GM21390 (cell line): ENCODE measurements around the gene EXOC4.

ENCODE experiments used
- ATAC-seq: cut with Tn5 transposase; IDR thresholded peaks from one replicate; pipeline ENCODE4 v1.9.1; 2021; ENCODE audit not compliant: unreplicated experiment

The EXOC4 gene

GRCh38 chr7:133815611-133816210, 562.8 kb downstream of the EXOC4 start:
- no peak for ATAC-seq

GRCh38 chr7:133819695-133820094, 566.8 kb downstream of the EXOC4 start:
- ATAC-seq = no peak

- ATAC-seq = no peak
These were observed 567.7 kb downstream of the EXOC4 start for GRCh38 chr7:133820584-133820983.

GRCh38 chr7:133821171-133821570, 568.3 kb downstream of the EXOC4 start:
- no peak for ATAC-seq

- no peak for ATAC-seq
These were observed 569.2 kb downstream of the EXOC4 start for GRCh38 chr7:133822001-133822641.

GRCh38 chr7:133822868-133823552, 570.1 kb downstream of the EXOC4 start:
- no peak for ATAC-seq

GRCh38 chr7:133824132-133824531, 571.3 kb downstream of the EXOC4 start:
- ATAC-seq = no peak

GRCh38 chr7:133827707-133828623, 575.1 kb downstream of the EXOC4 start:
- peak; percentile 84 for ATAC-seq

GRCh38 chr7:133828906-133829305, 576.0 kb downstream of the EXOC4 start:
- ATAC-seq = no peak

- ATAC-seq = no peak
These were observed 576.5 kb downstream of the EXOC4 start for GRCh38 chr7:133829336-133829897.

GRCh38 chr7:133830081-133830480, 577.2 kb downstream of the EXOC4 start:
- no peak for ATAC-seq

- ATAC-seq = no peak
These were observed 583.8 kb downstream of the EXOC4 start for GRCh38 chr7:133836666-133837065.

- ATAC-seq = no peak
These were observed 584.3 kb downstream of the EXOC4 start for GRCh38 chr7:133837224-133837623.

GRCh38 chr7:133839121-133839520, 586.2 kb downstream of the EXOC4 start:
- ATAC-seq = no peak

GRCh38 chr7:133843341-133843740, 590.5 kb downstream of the EXOC4 start:
- ATAC-seq = no peak

GRCh38 chr7:133845005-133845404, 592.1 kb downstream of the EXOC4 start:
- ATAC-seq = no peak

- no peak for ATAC-seq
These were observed 593.5 kb downstream of the EXOC4 start for GRCh38 chr7:133846203-133846945.

- ATAC-seq = no peak
These were observed 597.8 kb downstream of the EXOC4 start for GRCh38 chr7:133850497-133851280.

- ATAC-seq = no peak
These were observed 598.5 kb downstream of the EXOC4 start for GRCh38 chr7:133851411-133851810.
